Dendritic cell treated with granulocyte-macrophage colony-stimulating factor and Interleukin-4, amounts not matched to agents 40 ng/mL and 50 ng/mL, for 4 days (primary cell): ENCODE data around the gene ARHGAP18.
A peak's percentile ranks its signal among the peaks of the same experiment; 100 is the strongest.

ENCODE experiments used
- H3K27ac Mint-ChIP-seq: one replicate; pipeline ENCODE4 v1.8.0; 2022; ENCODE audit warnings: mild to moderate bottlenecking, mixed read lengths
- H3K27me3 Mint-ChIP-seq: one replicate; pipeline ENCODE4 v1.8.0; 2022; ENCODE audit warnings: mild to moderate bottlenecking, mixed read lengths
- H3K36me3 Mint-ChIP-seq: one replicate; pipeline ENCODE4 v1.8.0; 2022; ENCODE audit warnings: low read depth, mixed read lengths
- H3K4me1 Mint-ChIP-seq: one replicate; pipeline ENCODE4 v1.8.0; 2022; ENCODE audit warnings: low read depth, mixed read lengths
- H3K4me3 Mint-ChIP-seq: one replicate; pipeline ENCODE4 v1.8.0; 2022; ENCODE audit warnings: mild to moderate bottlenecking, moderate library complexity, mixed read lengths
- H3K9me3 Mint-ChIP-seq: one replicate; pipeline ENCODE4 v1.8.0; 2022; ENCODE audit warnings: mixed read lengths
- intact Hi-C: fragments of 100-400 bp; cut with micrococcal nuclease; formaldehyde crosslinking; loops from one replicate; pipeline ENCODE4 v1.15.0; 2022

ARHGAP18 gene

GRCh38 chr6:129679275-129679674, 30.7 kb downstream of the ARHGAP18 start:
- Mint-ChIP-seq H3K4me1 (peaks cover 82% of the 10 kb centered on the region), H3K27me3 (no peaks in the 10 kb centered on the region), H3K36me3 (peaks cover 95% of the 10 kb centered on the region), H3K4me3 (no peak overlapping the region), H3K27ac (peak overlapping the region; percentile 91), H3K9me3 (no peaks in the 10 kb centered on the region)
- intact Hi-C loops, result no loop called here

DNA sequence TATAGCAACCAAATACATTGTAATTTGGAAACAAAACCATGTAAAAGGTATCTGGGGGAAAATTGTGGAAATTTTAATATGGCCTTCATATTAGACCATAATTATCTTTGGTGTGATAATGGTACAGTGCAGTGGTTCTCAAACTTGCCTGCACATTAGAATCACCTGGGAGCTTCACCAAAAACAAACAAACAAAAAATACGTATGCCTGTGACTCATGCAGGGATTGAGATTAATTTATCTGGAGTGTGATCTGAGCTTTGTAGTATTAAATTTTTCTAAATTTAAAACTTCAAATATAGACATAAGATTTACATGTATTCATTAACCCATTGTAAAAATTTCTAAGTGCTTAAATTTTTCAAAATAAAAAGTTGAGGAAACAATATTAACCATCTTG, 31.5 kb downstream of the ARHGAP18 start:
- Mint-ChIP-seq H3K4me3 (no peak overlapping the region), H3K4me1 (peaks cover 82% of the 10 kb centered on the region), H3K36me3 (peaks cover 90% of the 10 kb centered on the region), H3K27ac (no peak overlapping the region), H3K9me3 (no peaks in the 10 kb centered on the region), H3K27me3 (no peaks in the 10 kb centered on the region)
- intact Hi-C loops, result no loop called here

GRCh38 chr6:129677620-129678325, 32.2 kb downstream of the ARHGAP18 start:
- Mint-ChIP-seq H3K27me3 (no peaks in the 10 kb centered on the region), H3K4me3 (no peak overlapping the region), H3K36me3 (peaks cover 84% of the 10 kb centered on the region), H3K9me3 (no peaks in the 10 kb centered on the region), H3K4me1 (peaks cover 84% of the 10 kb centered on the region), H3K27ac (peak overlapping the region; percentile 58)
- intact Hi-C loops, result no loop called here

DNA sequence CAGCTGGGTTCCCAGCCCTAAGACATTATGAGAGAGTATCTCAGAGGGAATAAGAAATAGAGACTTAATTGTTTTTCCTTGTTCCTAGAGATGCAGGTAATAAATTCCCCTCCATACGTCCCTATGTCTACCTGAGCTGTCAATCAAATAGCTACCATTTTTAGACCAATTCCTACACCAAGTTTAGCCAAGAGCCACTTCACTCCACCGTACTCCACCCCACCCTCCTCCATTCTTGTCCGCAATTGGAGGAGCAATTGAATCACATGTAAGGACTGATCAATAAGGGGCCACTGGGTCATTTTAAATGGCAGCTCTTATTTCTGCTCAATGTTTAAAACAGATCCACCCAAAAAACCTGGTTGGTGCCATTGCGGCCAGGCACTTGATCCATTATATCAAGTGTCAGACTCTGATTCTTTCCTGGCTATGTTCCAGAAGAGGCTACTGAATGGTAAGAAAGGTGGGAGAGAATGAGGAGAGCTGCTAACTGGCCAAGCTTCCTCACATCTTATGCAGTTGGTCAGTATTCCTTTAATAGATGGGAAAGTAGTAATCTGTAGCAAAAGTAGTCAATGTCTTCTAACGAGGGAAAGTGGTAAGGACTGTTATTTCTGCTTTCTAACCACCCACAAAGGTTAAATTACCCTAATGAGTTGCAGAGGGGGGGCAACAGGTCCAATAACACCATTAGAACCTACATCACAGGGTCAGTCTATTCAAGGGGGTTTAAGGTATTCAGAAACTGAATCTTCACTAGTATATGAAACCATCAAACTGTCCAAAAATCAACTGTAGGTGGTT, 34.1 kb downstream of the ARHGAP18 start:
- no peak overlapping the region for H3K4me3 Mint-ChIP-seq
- no peaks in the 10 kb centered on the region for H3K27me3 Mint-ChIP-seq
- peak overlapping the region; percentile 99 for H3K27ac Mint-ChIP-seq
- H3K36me3 Mint-ChIP-seq, result peaks cover 84% of the 10 kb centered on the region
- H3K4me1 Mint-ChIP-seq, result peaks cover 87% of the 10 kb centered on the region
- intact Hi-C loops, result no loop called here
- no peaks in the 10 kb centered on the region for H3K9me3 Mint-ChIP-seq

DNA sequence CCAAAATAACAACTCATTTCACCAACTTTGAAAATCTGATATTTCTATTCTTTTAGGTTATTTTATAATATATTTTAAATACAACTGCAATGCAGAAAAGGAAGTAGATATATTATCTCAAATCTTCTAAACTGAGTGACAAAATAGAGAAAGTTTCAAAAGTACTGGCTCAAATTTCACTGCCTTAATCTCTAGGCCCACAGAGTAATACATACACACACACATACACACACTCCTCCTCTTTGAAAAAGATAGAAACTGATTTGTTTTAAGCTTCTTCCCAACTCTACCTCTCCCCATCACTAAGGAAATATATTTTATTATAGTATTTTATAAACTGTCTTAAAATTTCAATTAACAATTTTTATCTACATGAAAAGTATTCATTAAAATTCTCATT, 36.2 kb downstream of the ARHGAP18 start:
- Mint-ChIP-seq H3K27ac (peak overlapping the region; percentile 99), H3K4me3 (peak overlapping the region; percentile 34), H3K27me3 (no peaks in the 10 kb centered on the region), H3K9me3 (no peaks in the 10 kb centered on the region), H3K36me3 (peaks cover 81% of the 10 kb centered on the region), H3K4me1 (peaks cover 81% of the 10 kb centered on the region)
- intact Hi-C loops, result loop anchor here (1.0 kb wide), 1 partner anchor 77 kb away; no protein-coding TSS in a partner anchor

- intact Hi-C loops, result loop anchor here (1.0 kb wide), 2 partner anchors 11 to 37 kb away; partner anchors contain the start of gene ARHGAP18
- H3K27ac Mint-ChIP-seq, result peak overlapping the region; percentile 99
- H3K27me3 Mint-ChIP-seq, result no peaks in the 10 kb centered on the region
- H3K36me3 Mint-ChIP-seq, result peaks cover 83% of the 10 kb centered on the region
- H3K9me3 Mint-ChIP-seq, result no peaks in the 10 kb centered on the region
- H3K4me3 Mint-ChIP-seq, result peak overlapping the region; percentile 67
- H3K4me1 Mint-ChIP-seq, result peaks cover 84% of the 10 kb centered on the region
These were observed 36.9 kb downstream of the ARHGAP18 start for GRCh38 chr6:129672881-129673631.

DNA sequence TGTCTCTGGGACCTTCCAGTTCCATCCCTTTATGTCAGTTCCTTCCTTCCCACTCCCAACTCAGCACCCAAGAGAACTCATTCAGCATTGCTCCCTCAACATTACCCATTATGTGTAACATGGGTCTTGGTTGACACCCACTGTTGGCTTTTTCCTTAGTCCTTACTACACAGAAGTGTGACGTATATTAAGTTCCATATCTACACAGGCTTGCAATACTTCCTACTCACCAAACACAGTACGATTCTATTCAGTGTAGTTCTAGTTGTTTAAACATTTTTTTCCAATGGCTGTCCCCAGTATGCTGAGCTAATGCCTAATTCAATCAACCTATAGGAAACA, 37.7 kb downstream of the ARHGAP18 start:
- intact Hi-C loops, result loop anchor here (1.0 kb wide), 2 partner anchors 12 to 38 kb away; partner anchors contain the start of gene ARHGAP18
- Mint-ChIP-seq H3K27ac (peak overlapping the region; percentile 99), H3K27me3 (no peaks in the 10 kb centered on the region), H3K4me3 (peak overlapping the region; percentile 67), H3K4me1 (peaks cover 84% of the 10 kb centered on the region), H3K36me3 (peaks cover 83% of the 10 kb centered on the region), H3K9me3 (no peaks in the 10 kb centered on the region)

DNA sequence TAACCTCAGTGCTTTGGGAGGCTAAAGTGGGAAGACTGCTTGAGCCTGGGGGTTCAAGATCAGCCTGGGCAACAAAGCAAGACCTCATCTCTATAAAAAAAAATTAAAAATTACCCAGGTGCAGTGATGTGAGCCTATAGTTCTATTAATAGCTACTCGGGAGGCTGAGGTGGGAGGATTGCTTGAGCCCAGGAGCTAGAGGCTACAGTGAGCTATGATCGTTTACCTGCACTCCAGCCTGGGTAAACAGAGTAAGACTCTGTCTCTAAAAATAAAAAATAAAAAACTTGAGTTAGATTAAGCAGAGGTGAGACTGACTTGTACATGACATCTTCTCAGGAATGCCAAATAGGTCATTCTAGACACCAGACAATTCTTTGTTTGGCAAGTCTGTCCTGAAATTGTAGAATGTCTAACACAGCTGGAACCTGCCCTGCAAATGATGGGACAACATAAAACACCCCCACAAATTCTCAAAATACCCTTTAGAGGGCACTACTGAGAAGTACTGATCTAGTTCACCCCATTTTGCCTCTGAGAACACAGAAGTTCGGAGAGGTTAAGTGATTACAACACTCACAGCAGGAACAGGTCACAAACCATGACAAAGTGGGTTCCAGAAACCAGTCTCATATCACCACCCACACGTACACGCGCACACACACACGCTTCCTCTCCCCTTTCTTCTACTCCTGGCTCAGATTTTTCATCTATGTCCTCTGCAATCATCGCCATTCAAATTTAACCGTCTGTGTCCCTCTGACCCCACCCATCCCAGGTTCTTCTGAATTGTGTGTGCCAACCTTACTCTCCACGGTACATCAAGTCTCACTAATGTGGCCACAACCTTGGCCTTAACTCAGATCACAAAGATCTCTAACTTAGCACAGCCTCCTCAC, 38.3 kb downstream of the ARHGAP18 start:
- Mint-ChIP-seq H3K4me3 (peak overlapping the region; percentile 67), H3K36me3 (peaks cover 78% of the 10 kb centered on the region)

DNA sequence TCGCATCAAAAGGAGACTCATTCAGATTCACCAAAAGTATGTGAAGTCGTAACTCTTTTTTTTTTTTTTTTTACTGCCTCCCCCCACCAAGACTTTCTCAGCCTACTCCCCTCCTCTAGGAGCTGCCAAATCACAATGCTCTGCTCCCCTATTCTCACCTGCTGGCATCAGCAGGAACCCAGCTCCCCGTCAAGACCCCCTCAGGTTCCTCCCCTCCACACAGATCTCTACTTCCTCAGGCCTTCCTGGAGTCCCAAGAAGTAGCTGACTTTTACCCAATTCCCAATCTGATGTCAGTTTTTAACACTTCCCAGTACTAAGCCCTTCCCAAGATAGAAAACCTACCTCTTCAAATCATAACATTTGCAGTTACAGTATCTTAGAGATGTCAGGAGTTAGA, 39.3 kb downstream of the ARHGAP18 start:
- Mint-ChIP-seq H3K4me3 (no peak overlapping the region), H3K36me3 (peaks cover 76% of the 10 kb centered on the region), H3K27me3 (no peaks in the 10 kb centered on the region), H3K9me3 (no peaks in the 10 kb centered on the region), H3K27ac (peak overlapping the region; percentile 99), H3K4me1 (peaks cover 77% of the 10 kb centered on the region)
- intact Hi-C loops, result loop anchor here (2.0 kb wide), 1 partner anchor 58 kb away; no protein-coding TSS in a partner anchor

More for the DNA sequence above, 38.3 kb downstream of the ARHGAP18 start:
- Mint-ChIP-seq H3K4me1 (peaks cover 80% of the 10 kb centered on the region), H3K27ac (peak overlapping the region; percentile 99), H3K9me3 (no peaks in the 10 kb centered on the region), H3K27me3 (no peaks in the 10 kb centered on the region)
- intact Hi-C loops, result loop anchor here (1.0 to 2.0 kb wide), 3 partner anchors 13 to 57 kb away; partner anchors contain the start of gene ARHGAP18

DNA sequence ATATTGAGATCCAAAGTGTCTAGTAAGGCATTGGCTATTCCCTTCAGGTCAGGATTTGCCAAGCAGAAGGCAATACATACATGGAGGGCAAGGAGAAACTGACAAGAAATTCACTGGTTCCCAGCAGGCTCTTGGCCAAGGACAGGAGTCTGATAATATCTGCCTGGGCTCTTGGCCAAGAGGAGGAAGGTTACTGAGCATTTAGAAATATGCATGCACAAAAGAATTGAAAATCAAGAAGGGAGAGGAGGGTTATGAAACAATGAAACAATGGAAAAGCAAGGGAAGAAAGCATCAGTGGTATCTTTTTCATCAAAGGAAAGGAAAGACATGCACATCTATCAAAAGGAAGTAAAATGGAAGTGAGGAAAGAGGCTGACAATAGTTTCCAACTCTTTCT, 42.4 kb downstream of the ARHGAP18 start:
- intact Hi-C loops, result no loop called here
- peaks cover 81% of the 10 kb centered on the region for H3K36me3 Mint-ChIP-seq
- no peaks in the 10 kb centered on the region for H3K9me3 Mint-ChIP-seq
- H3K4me3 Mint-ChIP-seq, result no peak overlapping the region
- H3K27me3 Mint-ChIP-seq, result no peaks in the 10 kb centered on the region
- peak overlapping the region; percentile 63 for H3K27ac Mint-ChIP-seq
- H3K4me1 Mint-ChIP-seq, result peaks cover 70% of the 10 kb centered on the region

- peaks cover 70% of the 10 kb centered on the region for H3K4me1 Mint-ChIP-seq
- H3K4me3 Mint-ChIP-seq, result no peak overlapping the region
- H3K36me3 Mint-ChIP-seq, result peaks cover 81% of the 10 kb centered on the region
- no peak overlapping the region for H3K27ac Mint-ChIP-seq
- intact Hi-C loops, result no loop called here
- no peaks in the 10 kb centered on the region for H3K27me3 Mint-ChIP-seq
- no peaks in the 10 kb centered on the region for H3K9me3 Mint-ChIP-seq
These were observed 42.9 kb downstream of the ARHGAP18 start for GRCh38 chr6:129667034-129667433.

DNA sequence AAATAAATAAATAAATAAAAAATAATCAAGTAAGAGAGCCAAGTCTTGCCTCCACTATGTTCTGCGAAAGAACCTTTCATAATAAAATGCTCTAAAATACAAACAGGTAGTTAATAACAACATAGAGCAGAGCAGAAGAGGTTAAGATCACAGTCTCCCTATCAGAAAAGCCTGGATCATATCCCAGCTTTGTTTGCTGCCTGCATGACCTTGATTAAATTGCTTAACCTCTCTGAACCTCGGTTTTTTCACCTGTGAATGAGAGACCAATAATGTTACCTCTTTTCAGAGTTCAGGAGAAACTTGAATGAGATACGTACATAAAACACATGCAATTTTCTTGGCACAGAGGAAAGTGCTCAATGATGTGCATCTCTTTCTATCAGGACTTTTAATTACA, 44.4 kb downstream of the ARHGAP18 start:
- Mint-ChIP-seq H3K36me3 (peaks cover 82% of the 10 kb centered on the region), H3K27ac (no peak overlapping the region), H3K4me1 (peaks cover 67% of the 10 kb centered on the region), H3K9me3 (no peaks in the 10 kb centered on the region), H3K27me3 (no peaks in the 10 kb centered on the region), H3K4me3 (no peak overlapping the region)
- intact Hi-C loops, result no loop called here

DNA sequence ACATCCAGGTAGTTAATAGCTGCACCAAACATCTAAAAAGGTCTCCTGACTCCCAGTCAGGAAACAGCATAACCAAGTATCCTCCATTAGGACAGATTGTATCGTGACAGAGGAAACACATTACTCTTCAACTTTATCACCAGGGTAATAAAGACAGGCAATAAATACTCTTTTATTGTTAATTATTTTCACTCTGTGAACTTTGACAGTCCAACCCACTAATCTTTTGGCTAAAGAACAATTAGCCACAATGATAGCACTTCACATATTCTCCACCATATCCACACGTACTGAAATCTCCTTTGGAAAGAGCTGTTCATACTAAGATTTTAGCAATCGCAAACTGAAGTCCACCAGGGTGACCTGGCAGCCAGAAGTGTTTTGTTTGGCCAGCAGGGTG, 46.4 kb downstream of the ARHGAP18 start:
- H3K9me3 Mint-ChIP-seq, result no peaks in the 10 kb centered on the region
- no peak overlapping the region for H3K27ac Mint-ChIP-seq
- H3K27me3 Mint-ChIP-seq, result no peaks in the 10 kb centered on the region
- peaks cover 84% of the 10 kb centered on the region for H3K36me3 Mint-ChIP-seq
- H3K4me3 Mint-ChIP-seq, result no peak overlapping the region
- intact Hi-C loops, result no loop called here
- H3K4me1 Mint-ChIP-seq, result peaks cover 79% of the 10 kb centered on the region
